HL-60/S4 treated with retinoic acid at 250 ng/mL for 4 days and 3 days (cell line): ENCODE data around the gene STK25.

Source experiments
- in situ Hi-C: fragments of 300-500 bp; cut with MboI; formaldehyde crosslinking; loops from 2 replicates; pipeline ENCODE4 v1.7.0; 2022; ENCODE audit warnings: low sequenced_read_pairs

The STK25 gene

GRCh38 chr2:241495172-241496002 is 13.0 kb downstream of the STK25 start:
- in situ Hi-C loops: no loop called here

GRCh38 chr2:241494311-241494908 is 14.0 kb downstream of the STK25 start:
- in situ Hi-C loops: no loop called here

- in situ Hi-C loops: no loop called here
Observed at GRCh38 chr2:241493092-241493491, 15.3 kb downstream of the STK25 start.

- in situ Hi-C loops: no loop called here
Observed at GRCh38 chr2:241492174-241492565, 16.2 kb downstream of the STK25 start.

- in situ Hi-C loops: no loop called here
Observed at GRCh38 chr2:241491549-241492173, 16.7 kb downstream of the STK25 start.

- in situ Hi-C loops: no loop called here
Observed at GRCh38 chr2:241490825-241491506, 17.4 kb downstream of the STK25 start.

- in situ Hi-C loops: no loop called here
Observed at GRCh38 chr2:241489733-241490680, 18.4 kb downstream of the STK25 start.

GRCh38 chr2:241489088-241489487 is 19.3 kb downstream of the STK25 start:
- in situ Hi-C loops: no loop called here

- in situ Hi-C loops: no loop called here
Observed at GRCh38 chr2:241485172-241485911, 23.0 kb downstream of the STK25 start.

- in situ Hi-C loops: no loop called here
Observed at GRCh38 chr2:241483305-241483704, 25.1 kb downstream of the STK25 start.

GRCh38 chr2:241482126-241482955 is 26.0 kb downstream of the STK25 start:
- in situ Hi-C loops: no loop called here

- in situ Hi-C loops: no loop called here
Observed at GRCh38 chr2:241481687-241482086, 26.7 kb downstream of the STK25 start.

- in situ Hi-C loops: no loop called here
Observed at GRCh38 chr2:241479026-241479898, 29.1 kb downstream of the STK25 start.

GRCh38 chr2:241478166-241478565 is 30.2 kb downstream of the STK25 start:
- in situ Hi-C loops: no loop called here

- in situ Hi-C loops: no loop called here
Observed at GRCh38 chr2:241475267-241475666, 33.1 kb downstream of the STK25 start.

- in situ Hi-C loops: no loop called here
Observed at GRCh38 chr2:241473399-241473798, 35.0 kb downstream of the STK25 start.

GRCh38 chr2:241469746-241470145 is 38.6 kb downstream of the STK25 start:
- in situ Hi-C loops: no loop called here

GRCh38 chr2:241468476-241468781 is 40.0 kb downstream of the STK25 start:
- in situ Hi-C loops: no loop called here
